ENCODE results near the gene VPS37D.
"Not testable (repeated sequence)": the region's sequence is repeated elsewhere in the genome, so short reads cannot be mapped to it uniquely, and the experiment has no call there.

VPS37D gene

GRCh38 chr7:73706126-73707044 lies 38.8 kb downstream of the VPS37D start:
- TF ChIP-seq CTCF (IDR thresholded peaks at IDR 0.05; ENCODE audit: borderline replicate concordance, insufficient read depth, low read depth, low read length): no peak
- no peak overlapping the region for H3K4me3 ChIP-seq (ENCODE audit: low read depth, low read length)

GRCh38 chr7:73707045-73707631 lies 39.5 kb downstream of the VPS37D start:
- no peak overlapping the region for H3K4me3 ChIP-seq (ENCODE audit: low read depth, low read length)
- TF ChIP-seq CTCF (IDR thresholded peaks at IDR 0.05; ENCODE audit: borderline replicate concordance, insufficient read depth, low read depth, low read length): no peak

- TF ChIP-seq CTCF (IDR thresholded peaks at IDR 0.05; ENCODE audit: borderline replicate concordance, insufficient read depth, low read depth, low read length): no peak
- no peak overlapping the region for H3K4me3 ChIP-seq (ENCODE audit: low read depth, low read length)
These were observed 41.4 kb downstream of the VPS37D start for GRCh38 chr7:73708961-73709549.

GRCh38 chr7:73712773-73713172 lies 45.1 kb downstream of the VPS37D start:
- TF ChIP-seq CTCF (IDR thresholded peaks at IDR 0.05; ENCODE audit: borderline replicate concordance, insufficient read depth, low read depth, low read length): no peak
- H3K4me3 ChIP-seq (ENCODE audit: low read depth, low read length): no peak overlapping the region

- H3K4me3 ChIP-seq (ENCODE audit: low read depth, low read length): not testable (repeated sequence)
These were observed 45.7 kb downstream of the VPS37D start for GRCh38 chr7:73713319-73713718.

GRCh38 chr7:73715648-73716317 lies 48.2 kb downstream of the VPS37D start:
- no peak for TF ChIP-seq CTCF (IDR thresholded peaks at IDR 0.05; ENCODE audit: borderline replicate concordance, insufficient read depth, low read depth, low read length)
- H3K4me3 ChIP-seq (ENCODE audit: low read depth, low read length): no peak overlapping the region

GRCh38 chr7:73716318-73716890 lies 48.8 kb downstream of the VPS37D start:
- no peak for TF ChIP-seq CTCF (IDR thresholded peaks at IDR 0.05; ENCODE audit: borderline replicate concordance, insufficient read depth, low read depth, low read length)
- no peak overlapping the region for H3K4me3 ChIP-seq (ENCODE audit: low read depth, low read length)

All from GM12875 (cell line).